H1 (cell line): Measurements from ENCODE around the gene CYP27B1. TPM values are rescaled to one million over a fixed set of nuclear protein-coding genes. Genes with fewer than 3 reads are reported as not detected.

Experiments
- BCL11A ChIP-seq, 2 experiments: IDR thresholded peaks; one replicate each; pipeline ENCODE4 v1.6.1; 2011; ENCODE audit warnings: low read depth in 2 of 2, low read length in 2 of 2, mild to moderate bottlenecking in 2 of 2
- CBX8 ChIP-seq: fragments of 300-800, 300-1000 bp; sonication (generic); IDR thresholded peaks from 2 replicates; pipeline ENCODE4 v1.7.1; 2016; ENCODE audit warnings: low read depth, low read length, borderline replicate concordance
- CREB1 ChIP-seq: IDR thresholded peaks from 2 replicates; pipeline ENCODE4 v1.6.1; 2012; ENCODE audit warnings: inconsistent platforms
- GTF2F1 ChIP-seq: IDR thresholded peaks from 2 replicates; pipeline ENCODE4 v1.6.1; 2012; ENCODE audit warnings: low read depth, low read length, improper control_type of control experiment, borderline replicate concordance
- JUND ChIP-seq: IDR thresholded peaks from 2 replicates; pipeline ENCODE4 v1.6.1; 2011; ENCODE audit warnings: mild to moderate bottlenecking, improper control_type of control experiment, low read length
- NANOG ChIP-seq: IDR thresholded peaks from 2 replicates; pipeline ENCODE4 v1.6.1; 2011; ENCODE audit warnings: low read length, low read depth, mild to moderate bottlenecking, inconsistent platforms; ENCODE audit not compliant: insufficient read depth, poor library complexity, severe bottlenecking
- NRF1 ChIP-seq: IDR thresholded peaks from 2 replicates; pipeline ENCODE4 v1.6.1; 2011; ENCODE audit warnings: mild to moderate bottlenecking, low read depth, low read length, improper control_type of control experiment
- RNF2 ChIP-seq: fragments of 200-900, 300-1000 bp; sonication (generic); IDR thresholded peaks from 2 replicates; pipeline ENCODE4 v1.7.1; 2016; ENCODE audit warnings: borderline replicate concordance, low read depth, mild to moderate bottlenecking, antibody characterized with exemption, low read length; ENCODE audit not compliant: poor library complexity, severe bottlenecking; ENCODE audit errors: missing control alignments
- SIN3A ChIP-seq, 2 experiments: IDR thresholded peaks in 1 of 2; conservative IDR thresholded peaks in 1 of 2; 2 replicates each; pipeline ENCODE4 v1.6.1; 2011 to 2012; ENCODE audit warnings: low read length in 2 of 2, improper control_type of control experiment in 1 of 2, low read depth in 1 of 2, mild to moderate bottlenecking in 1 of 2
- SIRT6 ChIP-seq: IDR thresholded peaks from one replicate; pipeline ENCODE4 v1.7.1; 2012; ENCODE audit warnings: low read length, inconsistent platforms
- SIX5 ChIP-seq: IDR thresholded peaks from 2 replicates; pipeline ENCODE4 v1.6.1; 2011; ENCODE audit warnings: mild to moderate bottlenecking, low read depth, low read length
- SP4 ChIP-seq: IDR thresholded peaks from 2 replicates; pipeline ENCODE4 v1.6.1; 2012; ENCODE audit warnings: low read length, inconsistent platforms
- SUZ12 ChIP-seq: fragments of 200-600 bp; sonication (generic); IDR thresholded peaks from 2 replicates; pipeline ENCODE4 v1.6.1; 2012; ENCODE audit warnings: mild to moderate bottlenecking, inconsistent platforms, low read length, moderate library complexity, mixed read lengths
- TAF1 ChIP-seq: IDR thresholded peaks from 2 replicates; pipeline ENCODE4 v1.6.1; 2011; ENCODE audit warnings: mild to moderate bottlenecking, low read depth, low read length
- TBP ChIP-seq: IDR thresholded peaks from 2 replicates; pipeline ENCODE4 v1.6.1; 2011; ENCODE audit warnings: low read depth, low read length, improper control_type of control experiment
- TCF12 ChIP-seq: IDR thresholded peaks from 2 replicates; pipeline ENCODE4 v1.6.1; 2011; ENCODE audit warnings: low read depth, mild to moderate bottlenecking, low read length
- TEAD4 ChIP-seq: IDR thresholded peaks from 2 replicates; pipeline ENCODE4 v1.6.1; 2012; ENCODE audit warnings: low read depth, low read length, inconsistent platforms, mixed read lengths
- ZNF274 ChIP-seq: IDR thresholded peaks from 2 replicates; pipeline ENCODE4 v1.7.0; 2012; ENCODE audit warnings: low read length, borderline replicate concordance; ENCODE audit errors: extremely low read depth
- polyA plus RNA-seq, 7 experiments: library from polyadenylated mRNA; depleted of rRNA in 3 of 7; stranded (reverse) in 5 of 7; unstranded in 2 of 7; fragments of >200 nt in 5 of 7; fragments of 200-250 nt in 2 of 7; gene quantifications; 1 replicate in 5 of 7; 2 replicates in 1 of 7; 4 replicates in 1 of 7; pipeline versions ENCODE4 v1.2.1 to v1.2.3, GENCODE V29; 2011 to 2013; ENCODE audit warnings: missing spikeins in 2 of 7, mixed read lengths in 2 of 7
- total RNA-seq: library from RNA; stranded (reverse); fragmentation: NEBNext Ultra II Directional; extraction: Animal tissue kit (Norgen Biotek cat#: 25700); gene quantifications from 2 replicates; pipeline ENCODE4 v1.2.1, GENCODE V29; 2021
- TF ChIP-seq, protein P1 (sequence below): IDR thresholded peaks from 2 replicates; pipeline ENCODE4 v1.6.1; 2012; ENCODE audit warnings: inconsistent platforms
- TF ChIP-seq, protein P2 (sequence below): IDR thresholded peaks from 2 replicates; pipeline ENCODE4 v1.6.1; 2012; ENCODE audit warnings: low read length, inconsistent platforms

The CYP27B1 gene
- total and polyA plus RNA-seq, 2 of the 8 experiments (the other 6 are each of a cell fraction or from before 2014, with no cell fraction given): 2.9 to 3.3 TPM

DNA sequence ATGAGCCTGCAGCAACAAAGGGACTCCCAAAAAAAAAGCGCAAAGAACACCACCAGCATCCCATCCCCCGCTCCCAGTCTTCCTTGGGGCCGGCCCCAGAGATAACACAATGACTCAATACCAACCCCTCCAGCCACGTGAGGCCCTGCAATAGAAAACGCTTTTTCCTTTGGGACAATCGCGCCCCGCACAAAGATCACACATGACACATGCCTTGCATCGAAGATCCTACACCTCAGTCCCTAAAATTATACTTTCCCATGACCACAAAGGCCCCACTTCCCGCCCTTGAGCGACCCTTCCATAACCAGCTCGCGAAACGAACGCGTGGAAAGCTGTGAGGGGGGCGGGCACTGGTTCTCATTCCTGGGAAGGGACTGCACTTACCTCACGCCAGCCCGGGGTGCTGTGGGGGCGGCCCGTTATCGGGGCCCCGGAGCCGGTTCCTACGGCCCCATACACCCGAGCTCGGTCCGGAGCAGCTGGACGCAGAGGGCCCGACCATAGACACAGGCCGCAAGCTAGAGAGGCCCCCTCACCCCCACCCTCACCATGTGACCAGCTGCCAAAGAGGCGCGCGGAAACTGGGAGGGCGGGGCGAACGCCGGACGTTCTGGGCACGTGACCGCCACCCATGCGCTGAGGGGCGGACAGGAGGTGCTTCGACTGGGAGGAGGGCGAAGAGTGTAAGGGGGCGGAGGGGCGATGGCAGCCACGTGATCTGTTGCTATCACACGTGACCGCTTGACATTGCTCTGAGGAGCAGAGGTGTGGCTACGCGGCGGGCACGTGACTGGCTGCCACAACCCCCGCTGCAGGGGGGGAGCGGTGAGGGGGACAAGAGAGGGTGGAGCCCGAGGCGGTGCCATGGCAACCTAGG is 14.8 kb downstream of the CYP27B1 start, which contains the start of gene CDK4 (continued):
- TF ChIP-seq GTF2F1 (peak; percentile 66; the same call in 1 of the 2 replicates), SIX5 (no peak), TAF1 (peak; percentile 86), TCF12 (no peak), SIN3A (conservative IDR thresholded peaks at IDR 0.05 in 1 of 2, IDR thresholded peaks at IDR 0.05 in 1 of 2; ENCODE audit: low read depth in 1 of 2, low read length in 2 of 2) (peak; percentile 84 to 98; a peak in 3 of 4 replicates), NRF1 (peak; percentile 29; the same call in 1 of the 2 replicates), SP4 (peak; percentile 97), SUZ12 (no peak), ZNF274 (no peak), NANOG (no peak), CREB1 (peak; percentile 80), TEAD4 (no peak), JUND (0 out of 2 replicates have a peak, but pooled peaks have one; percentile 32), TBP (peak; percentile 66; the same call in 1 of the 2 replicates), SIRT6 (no peak), BCL11A (IDR thresholded peaks at IDR 0.05; ENCODE audit: low read depth in 2 of 2, low read length in 2 of 2) (no peak), RNF2 (no peak), CBX8 (no peak)
- TF ChIP-seq, protein P1, sequence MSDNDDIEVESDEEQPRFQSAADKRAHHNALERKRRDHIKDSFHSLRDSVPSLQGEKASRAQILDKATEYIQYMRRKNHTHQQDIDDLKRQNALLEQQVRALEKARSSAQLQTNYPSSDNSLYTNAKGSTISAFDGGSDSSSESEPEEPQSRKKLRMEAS: peak; percentile 99
- TF ChIP-seq, protein P2, sequence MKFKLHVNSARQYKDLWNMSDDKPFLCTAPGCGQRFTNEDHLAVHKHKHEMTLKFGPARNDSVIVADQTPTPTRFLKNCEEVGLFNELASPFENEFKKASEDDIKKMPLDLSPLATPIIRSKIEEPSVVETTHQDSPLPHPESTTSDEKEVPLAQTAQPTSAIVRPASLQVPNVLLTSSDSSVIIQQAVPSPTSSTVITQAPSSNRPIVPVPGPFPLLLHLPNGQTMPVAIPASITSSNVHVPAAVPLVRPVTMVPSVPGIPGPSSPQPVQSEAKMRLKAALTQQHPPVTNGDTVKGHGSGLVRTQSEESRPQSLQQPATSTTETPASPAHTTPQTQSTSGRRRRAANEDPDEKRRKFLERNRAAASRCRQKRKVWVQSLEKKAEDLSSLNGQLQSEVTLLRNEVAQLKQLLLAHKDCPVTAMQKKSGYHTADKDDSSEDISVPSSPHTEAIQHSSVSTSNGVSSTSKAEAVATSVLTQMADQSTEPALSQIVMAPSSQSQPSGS: no peak
